ENCODE data around the gene COL25A1. TPM values are rescaled to one million over a fixed set of nuclear protein-coding genes. Genes with fewer than 3 reads are reported as not detected.
A peak's percentile ranks its signal among the peaks of the same experiment; 100 is the strongest.

Gene COL25A1
- total and polyA plus RNA-seq, 4 experiments from 2014 or later = 0.06 to 0.55 (median 0.44) TPM; not detected in 1

DNA sequence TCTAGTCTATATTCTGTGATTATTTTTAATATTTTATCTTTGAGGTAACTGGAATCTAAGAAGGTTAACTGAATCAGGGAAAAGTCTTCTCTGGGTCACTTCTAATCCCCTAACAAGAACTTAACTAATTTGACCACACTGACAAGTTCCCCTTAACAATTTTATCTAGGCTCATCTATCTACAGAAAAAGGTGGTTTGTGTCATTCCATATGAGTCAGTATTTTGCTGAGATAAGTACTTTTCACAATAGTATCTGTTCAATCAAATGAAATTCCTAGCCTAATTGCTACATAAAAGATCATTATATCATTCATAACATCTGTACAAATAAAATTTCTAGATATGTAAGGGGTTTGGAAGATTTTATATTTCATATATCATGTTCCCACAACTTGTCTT lies 45.6 kb downstream of the COL25A1 start:
- POLR2A ChIA-PET (ENCODE audit: partially characterized antibody) = no interaction called here
- no peak overlapping the region for H3K27ac Mint-ChIP-seq

DNA sequence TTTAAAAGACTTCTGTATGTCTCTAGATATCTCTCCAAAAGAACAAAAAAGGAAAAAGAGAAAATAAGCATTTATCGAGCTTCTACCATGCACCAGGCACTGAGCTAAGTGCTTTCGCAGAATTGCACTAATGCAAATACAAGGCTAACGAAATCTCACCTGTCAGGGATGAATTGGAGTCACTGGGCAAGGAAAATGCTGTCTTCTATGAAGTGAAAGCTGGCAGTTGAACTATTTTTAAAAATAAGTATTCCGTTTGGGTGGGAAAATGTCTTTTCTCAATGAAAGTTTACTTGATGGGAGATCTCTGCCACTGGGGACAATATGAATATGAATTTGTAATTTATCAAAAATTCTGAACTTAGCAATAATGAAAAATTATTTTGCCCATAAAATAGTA lies 47.6 kb downstream of the COL25A1 start:
- Histone ChIP-seq H3K4me3 (ENCODE audit: low read length in 2 of 2) (no peak overlapping the region), H3K9me3 (ENCODE audit: control insufficient read depth in 1 of 2, low read length in 2 of 2) (no peaks in the 10 kb centered on the region), H3K36me3 (ENCODE audit: insufficient read depth, low read length) (no peaks in the 10 kb centered on the region), H3K27ac (ENCODE audit: low read depth, low read length) (no peak overlapping the region), H3K27me3 (ENCODE audit: insufficient read depth, low read length) (no peaks in the 10 kb centered on the region), H3K4me1 (ENCODE audit: insufficient read depth, low read length) (no peaks in the 10 kb centered on the region)
- Mint-ChIP-seq H3K36me3 (no peaks in the 10 kb centered on the region), H3K9me3 (peaks cover 0 to 2% (median 0%) of the 10 kb centered on the region in 8 donors), H3K4me1 (no peaks in the 10 kb centered on the region), H3K4me3 (no peak overlapping the region), H3K27me3 (peaks cover 5 to 18% of the 10 kb centered on the region in 2 donors), H3K27ac (no peak overlapping the region)
- no peak for DNase-seq
- ChIA-PET POLR2A (ENCODE audit: partially characterized antibody) (no interaction called here), CTCF (ENCODE audit: partially characterized antibody) (no interaction called here)
- intact Hi-C loops (cut with micrococcal nuclease) = no loop called here

More for the DNA sequence above, 45.6 kb downstream of the COL25A1 start:
- no peaks in the 10 kb centered on the region for H3K9me3 ChIP-seq (ENCODE audit: control insufficient read depth in 1 of 2, low read length in 2 of 2)
- H3K27me3 ChIP-seq (ENCODE audit: insufficient read depth, low read length) = no peaks in the 10 kb centered on the region
- no peaks in the 10 kb centered on the region for H3K4me1 ChIP-seq (ENCODE audit: insufficient read depth, low read length)
- H3K36me3 ChIP-seq (ENCODE audit: insufficient read depth, low read length) = no peaks in the 10 kb centered on the region
- CTCF ChIA-PET (ENCODE audit: partially characterized antibody) = no interaction called here
- H3K4me3 Mint-ChIP-seq = no peak overlapping the region
- intact Hi-C loops (cut with micrococcal nuclease) = no loop called here
- no peak overlapping the region for H3K4me3 ChIP-seq (ENCODE audit: low read length in 2 of 2)
- no peaks in the 10 kb centered on the region for H3K36me3 Mint-ChIP-seq
- H3K27me3 Mint-ChIP-seq = peaks cover 3 to 18% of the 10 kb centered on the region in 2 donors
- no peak overlapping the region for H3K27ac ChIP-seq (ENCODE audit: low read depth, low read length)
- DNase-seq = no peak
- no peaks in the 10 kb centered on the region for H3K4me1 Mint-ChIP-seq
- no peaks in the 10 kb centered on the region for H3K9me3 Mint-ChIP-seq

DNA sequence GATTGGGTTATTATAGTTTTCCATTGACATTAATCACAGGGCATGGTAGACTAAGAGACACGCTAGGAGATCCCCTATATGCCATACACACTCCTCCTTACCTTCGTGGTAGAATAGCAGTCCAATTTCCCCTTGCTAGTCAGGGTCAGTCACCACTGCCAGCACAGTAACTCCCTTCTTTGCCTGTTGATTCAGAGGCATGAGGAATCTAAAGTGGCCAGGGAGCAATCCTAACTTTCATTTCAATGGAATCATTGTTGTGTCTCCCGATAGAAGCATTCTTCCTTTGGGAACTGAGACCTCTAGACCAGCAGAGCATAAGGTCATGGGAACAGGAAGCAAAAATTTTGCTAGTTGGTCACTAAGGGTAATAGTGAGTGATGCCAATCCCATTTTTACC lies 51.1 kb downstream of the COL25A1 start:
- Histone ChIP-seq H3K27ac (ENCODE audit: low read depth, low read length) (no peak overlapping the region), H3K4me3 (ENCODE audit: low read length in 2 of 2) (no peak overlapping the region), H3K9me3 (ENCODE audit: control insufficient read depth in 1 of 2, low read length in 2 of 2) (no peaks in the 10 kb centered on the region), H3K27me3 (ENCODE audit: insufficient read depth, low read length) (no peaks in the 10 kb centered on the region), H3K4me1 (ENCODE audit: insufficient read depth, low read length) (no peaks in the 10 kb centered on the region), H3K36me3 (ENCODE audit: insufficient read depth, low read length) (no peaks in the 10 kb centered on the region)
- DNase-seq = no peak
- no peaks in the 10 kb centered on the region for H3K36me3 Mint-ChIP-seq
- no peaks in the 10 kb centered on the region for H3K4me1 Mint-ChIP-seq
- ChIA-PET CTCF (ENCODE audit: partially characterized antibody) (no interaction called here), POLR2A (ENCODE audit: partially characterized antibody) (no interaction called here)
- no peak overlapping the region for H3K27ac Mint-ChIP-seq
- peaks cover 0 to 2% (median 0%) of the 10 kb centered on the region in 8 donors for H3K9me3 Mint-ChIP-seq
- intact Hi-C loops (cut with micrococcal nuclease) = no loop called here
- H3K4me3 Mint-ChIP-seq = no peak overlapping the region
- H3K27me3 Mint-ChIP-seq = peaks cover 3 to 9% of the 10 kb centered on the region in 2 donors

DNA sequence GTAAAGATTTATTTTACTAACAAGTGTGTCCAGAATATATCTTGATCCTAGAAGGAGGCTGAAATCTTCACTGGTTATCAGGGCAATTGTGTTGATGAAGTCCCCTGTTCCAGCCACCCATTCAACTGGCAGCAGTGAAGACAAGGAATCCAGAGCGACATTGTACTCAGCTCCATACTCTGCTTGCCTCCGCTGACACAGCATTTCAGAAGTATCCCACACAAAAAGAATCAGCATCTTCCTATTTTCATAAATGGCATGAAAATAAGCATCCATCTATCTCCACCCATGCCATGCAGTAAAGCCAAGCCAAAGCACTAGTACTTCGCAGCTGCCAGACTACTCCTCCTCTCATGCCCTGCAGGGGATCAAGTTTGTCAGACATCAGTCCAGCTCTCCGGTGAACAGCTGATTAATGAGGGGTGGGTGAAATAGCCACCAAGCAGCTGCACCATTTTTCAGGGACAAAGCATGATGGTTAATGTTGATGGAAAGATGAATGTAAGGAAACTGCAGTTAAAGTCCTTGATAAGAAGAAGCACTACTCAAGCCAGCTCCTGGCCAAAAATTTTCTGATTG lies 54.0 kb downstream of the COL25A1 start:
- no peaks in the 10 kb centered on the region for H3K36me3 Mint-ChIP-seq
- H3K4me1 ChIP-seq (ENCODE audit: insufficient read depth, low read length) = no peaks in the 10 kb centered on the region
- H3K9me3 Mint-ChIP-seq = peaks cover 0 to 2% (median 0%) of the 10 kb centered on the region in 8 donors
- H3K27me3 Mint-ChIP-seq = peaks cover 2 to 4% of the 10 kb centered on the region in 2 donors
- no peaks in the 10 kb centered on the region for H3K4me1 Mint-ChIP-seq
- no peak overlapping the region for H3K27ac ChIP-seq (ENCODE audit: low read depth, low read length)
- intact Hi-C loops (cut with micrococcal nuclease) = no loop called here
- no peak overlapping the region for H3K27ac Mint-ChIP-seq
- H3K27me3 ChIP-seq (ENCODE audit: insufficient read depth, low read length) = no peaks in the 10 kb centered on the region
- CTCF ChIA-PET (ENCODE audit: partially characterized antibody) = no interaction called here
- H3K4me3 ChIP-seq (ENCODE audit: low read length in 2 of 2) = no peak overlapping the region
- H3K36me3 ChIP-seq (ENCODE audit: insufficient read depth, low read length) = no peaks in the 10 kb centered on the region
- POLR2A ChIA-PET (ENCODE audit: partially characterized antibody) = no interaction called here
- DNase-seq = no peak
- H3K9me3 ChIP-seq (ENCODE audit: control insufficient read depth in 1 of 2, low read length in 2 of 2) = no peaks in the 10 kb centered on the region
- no peak overlapping the region for H3K4me3 Mint-ChIP-seq

DNA sequence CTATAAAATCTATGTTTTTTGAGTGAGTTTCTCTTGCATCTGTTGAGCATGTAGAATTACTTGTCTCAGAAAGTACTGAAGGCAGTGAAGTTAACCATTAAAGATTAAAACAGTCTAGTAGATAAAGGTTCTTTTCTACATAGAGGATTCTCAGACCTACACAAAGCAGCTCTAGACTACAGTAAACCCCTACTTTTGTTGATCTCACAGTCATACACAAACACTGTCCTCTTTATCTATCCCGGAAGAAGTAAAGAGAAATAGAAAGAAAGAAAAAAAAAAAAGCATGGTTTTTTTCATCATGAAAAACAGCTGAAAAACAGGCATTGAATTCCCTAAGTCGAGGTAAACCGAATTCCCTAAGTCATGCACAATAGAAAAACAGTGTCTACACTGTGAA lies 58.6 kb downstream of the COL25A1 start:
- H3K4me1 ChIP-seq (ENCODE audit: insufficient read depth, low read length) = no peaks in the 10 kb centered on the region

DNA sequence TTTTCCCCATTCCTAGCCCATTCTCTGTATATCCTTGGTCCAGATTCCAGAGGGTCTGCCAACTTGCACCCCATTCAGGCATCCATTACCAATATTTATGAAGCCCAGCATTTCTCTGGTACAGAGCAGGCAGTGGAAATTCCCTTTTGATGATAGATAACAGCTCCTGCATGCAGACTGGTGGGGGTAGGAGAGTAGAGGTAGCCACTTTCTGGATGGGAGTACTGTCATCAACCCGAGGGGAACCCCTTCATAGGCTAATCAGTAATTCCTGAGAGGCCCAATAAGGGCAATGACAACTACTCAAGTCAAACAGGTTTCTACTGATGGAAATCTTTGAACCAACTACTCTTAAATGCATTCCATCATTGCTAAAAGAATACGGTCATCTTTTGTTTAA lies 63.7 kb downstream of the COL25A1 start:
- POLR2A ChIA-PET (ENCODE audit: partially characterized antibody) = no interaction called here
- no peak overlapping the region for H3K4me3 ChIP-seq (ENCODE audit: low read length in 2 of 2)
- intact Hi-C loops (cut with micrococcal nuclease) = no loop called here
- no peak for DNase-seq
- Mint-ChIP-seq H3K27ac (peak overlapping the region in 1 of 7 donors; percentile 34), H3K27me3 (peaks cover 1 to 6% of the 10 kb centered on the region in 2 donors), H3K4me3 (no peak overlapping the region), H3K4me1 (no peaks in the 10 kb centered on the region), H3K36me3 (no peaks in the 10 kb centered on the region), H3K9me3 (peaks cover 0 to 11% (median 3%) of the 10 kb centered on the region in 8 donors)
- no peaks in the 10 kb centered on the region for H3K27me3 ChIP-seq (ENCODE audit: insufficient read depth, low read length)
- CTCF ChIA-PET (ENCODE audit: partially characterized antibody) = no interaction called here
- no peaks in the 10 kb centered on the region for H3K4me1 ChIP-seq (ENCODE audit: insufficient read depth, low read length)
- H3K36me3 ChIP-seq (ENCODE audit: insufficient read depth, low read length) = no peaks in the 10 kb centered on the region
- H3K9me3 ChIP-seq (ENCODE audit: control insufficient read depth in 1 of 2, low read length in 2 of 2) = no peaks in the 10 kb centered on the region
- no peak overlapping the region for H3K27ac ChIP-seq (ENCODE audit: low read depth, low read length)

More for the DNA sequence above, 58.6 kb downstream of the COL25A1 start:
- ChIA-PET POLR2A (ENCODE audit: partially characterized antibody) (no interaction called here), CTCF (ENCODE audit: partially characterized antibody) (no interaction called here)
- Mint-ChIP-seq H3K9me3 (peaks cover 0 to 1% (median 0%) of the 10 kb centered on the region in 8 donors), H3K27me3 (peaks cover 1 to 4% of the 10 kb centered on the region in 2 donors), H3K36me3 (no peaks in the 10 kb centered on the region), H3K27ac (no peak overlapping the region), H3K4me1 (no peaks in the 10 kb centered on the region), H3K4me3 (no peak overlapping the region)
- no peaks in the 10 kb centered on the region for H3K9me3 ChIP-seq (ENCODE audit: control insufficient read depth in 1 of 2, low read length in 2 of 2)
- H3K4me3 ChIP-seq (ENCODE audit: low read length in 2 of 2) = no peak overlapping the region
- DNase-seq = no peak
- H3K36me3 ChIP-seq (ENCODE audit: insufficient read depth, low read length) = no peaks in the 10 kb centered on the region
- intact Hi-C loops (cut with micrococcal nuclease) = no loop called here
- no peak overlapping the region for H3K27ac ChIP-seq (ENCODE audit: low read depth, low read length)
- no peaks in the 10 kb centered on the region for H3K27me3 ChIP-seq (ENCODE audit: insufficient read depth, low read length)

DNA sequence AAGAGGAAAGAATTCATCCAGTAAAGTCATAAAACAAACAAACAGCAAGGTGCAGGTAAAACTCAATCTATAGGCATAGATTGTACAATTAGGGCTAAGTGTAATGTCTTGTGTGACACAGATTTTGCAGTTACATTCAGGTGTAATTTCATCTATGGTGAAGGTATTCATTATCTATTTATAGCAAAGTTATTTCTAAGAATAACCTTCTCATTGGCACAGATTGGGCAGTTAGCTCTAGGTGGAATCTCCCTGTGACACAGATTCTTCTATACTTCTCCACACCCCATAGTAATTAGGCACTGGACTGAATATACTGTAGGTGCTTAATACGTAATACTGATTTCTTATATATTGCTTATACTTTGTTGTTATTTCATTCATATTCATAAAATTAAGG lies 66.8 kb downstream of the COL25A1 start:
- Mint-ChIP-seq H3K36me3 (no peaks in the 10 kb centered on the region), H3K4me1 (no peaks in the 10 kb centered on the region), H3K9me3 (peaks cover 0 to 11% (median 3%) of the 10 kb centered on the region in 8 donors), H3K27ac (no peak overlapping the region), H3K4me3 (no peak overlapping the region), H3K27me3 (peaks cover 1 to 3% of the 10 kb centered on the region in 2 donors)
- Histone ChIP-seq H3K4me1 (ENCODE audit: insufficient read depth, low read length) (no peaks in the 10 kb centered on the region), H3K4me3 (ENCODE audit: low read length in 2 of 2) (no peak overlapping the region), H3K27ac (ENCODE audit: low read depth, low read length) (no peak overlapping the region), H3K36me3 (ENCODE audit: insufficient read depth, low read length) (no peaks in the 10 kb centered on the region), H3K9me3 (ENCODE audit: control insufficient read depth in 1 of 2, low read length in 2 of 2) (no peaks in the 10 kb centered on the region), H3K27me3 (ENCODE audit: insufficient read depth, low read length) (no peaks in the 10 kb centered on the region)
- POLR2A ChIA-PET (ENCODE audit: partially characterized antibody) = no interaction called here
- intact Hi-C loops (cut with micrococcal nuclease) = no loop called here
- CTCF ChIA-PET (ENCODE audit: partially characterized antibody) = no interaction called here
- no peak for DNase-seq

DNA sequence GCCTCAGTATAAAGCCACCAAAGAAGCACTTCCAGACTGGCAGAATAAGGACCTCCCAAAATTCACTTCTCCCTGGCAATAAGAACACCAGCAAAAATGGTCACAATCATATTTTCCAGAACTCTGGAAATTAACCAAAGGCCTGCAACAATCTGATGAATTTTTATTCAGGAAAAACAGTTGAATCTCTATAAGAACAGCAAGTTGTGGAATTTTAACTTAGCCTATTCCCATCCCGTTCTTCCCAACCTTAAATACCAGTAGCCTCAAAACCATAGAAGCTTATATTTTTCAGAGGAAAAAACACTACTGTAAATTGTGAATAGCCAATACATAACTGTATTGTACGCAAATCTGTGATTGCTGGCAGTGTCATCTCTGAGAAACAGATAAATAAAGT lies 67.9 kb downstream of the COL25A1 start:
- H3K4me3 ChIP-seq (ENCODE audit: low read length in 2 of 2) = no peak overlapping the region
- H3K27ac ChIP-seq (ENCODE audit: low read depth, low read length) = no peak overlapping the region
- peaks cover under 1 to 3% of the 10 kb centered on the region in 2 donors for H3K27me3 Mint-ChIP-seq
- DNase-seq = no peak
- no peaks in the 10 kb centered on the region for H3K27me3 ChIP-seq (ENCODE audit: insufficient read depth, low read length)
- H3K9me3 Mint-ChIP-seq = peaks cover 0 to 11% (median 2%) of the 10 kb centered on the region in 8 donors
- H3K4me1 Mint-ChIP-seq = no peaks in the 10 kb centered on the region
- no peaks in the 10 kb centered on the region for H3K36me3 Mint-ChIP-seq
- intact Hi-C loops (cut with micrococcal nuclease) = no loop called here
- no peaks in the 10 kb centered on the region for H3K36me3 ChIP-seq (ENCODE audit: insufficient read depth, low read length)
- H3K27ac Mint-ChIP-seq = no peak overlapping the region
- ChIA-PET CTCF (ENCODE audit: partially characterized antibody) (no interaction called here), POLR2A (ENCODE audit: partially characterized antibody) (no interaction called here)
- no peak overlapping the region for H3K4me3 Mint-ChIP-seq
- no peaks in the 10 kb centered on the region for H3K4me1 ChIP-seq (ENCODE audit: insufficient read depth, low read length)
- no peaks in the 10 kb centered on the region for H3K9me3 ChIP-seq (ENCODE audit: control insufficient read depth in 1 of 2, low read length in 2 of 2)

Measured in CD4-positive, alpha-beta memory T cell (primary cell).